GM21390 (cell line): ENCODE data around the gene MRPS18B.

ENCODE experiments used
- ATAC-seq: cut with Tn5 transposase; IDR thresholded peaks from one replicate; pipeline ENCODE4 v1.9.1; 2021; ENCODE audit not compliant: unreplicated experiment

Gene MRPS18B

DNA sequence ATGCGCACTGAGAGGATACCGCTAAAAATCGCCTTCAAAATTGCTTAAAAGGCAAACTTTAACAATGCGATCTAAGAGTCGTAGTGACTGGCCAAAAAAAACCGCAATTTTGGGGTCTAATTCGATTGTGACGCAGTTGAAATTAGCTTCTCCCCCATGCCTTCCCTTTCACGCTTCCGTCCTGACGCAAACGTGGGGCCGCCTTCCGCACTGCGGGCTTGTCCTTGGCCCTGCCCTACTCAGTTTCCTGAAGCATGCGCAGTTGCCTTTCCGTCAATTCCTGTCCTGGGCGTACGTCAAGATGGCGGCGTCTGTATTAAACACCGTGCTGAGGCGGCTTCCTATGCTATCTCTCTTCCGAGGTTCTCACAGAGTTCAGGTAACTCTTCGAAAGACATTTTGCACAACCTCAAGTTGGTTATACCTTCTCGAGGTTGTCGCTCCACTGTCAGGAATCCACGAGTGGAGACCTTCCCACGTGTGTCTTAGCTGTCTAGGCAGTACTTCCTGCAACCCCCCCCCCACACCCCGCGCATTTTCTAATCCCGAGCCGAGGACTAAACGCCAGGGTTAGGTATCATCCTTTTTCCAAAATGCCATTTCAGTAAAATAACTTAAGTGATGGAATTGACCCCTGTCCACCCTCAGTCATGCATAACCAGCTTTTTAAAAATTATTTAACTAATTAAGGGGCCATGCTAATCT, at the start of gene MRPS18B:
TSS of gene MRPS18B (plus strand) at position 276 of the 705 bp plus-strand sequence. CDS start at position 302, 26 bp downstream.
- ATAC-seq = peak; percentile 80

DNA sequence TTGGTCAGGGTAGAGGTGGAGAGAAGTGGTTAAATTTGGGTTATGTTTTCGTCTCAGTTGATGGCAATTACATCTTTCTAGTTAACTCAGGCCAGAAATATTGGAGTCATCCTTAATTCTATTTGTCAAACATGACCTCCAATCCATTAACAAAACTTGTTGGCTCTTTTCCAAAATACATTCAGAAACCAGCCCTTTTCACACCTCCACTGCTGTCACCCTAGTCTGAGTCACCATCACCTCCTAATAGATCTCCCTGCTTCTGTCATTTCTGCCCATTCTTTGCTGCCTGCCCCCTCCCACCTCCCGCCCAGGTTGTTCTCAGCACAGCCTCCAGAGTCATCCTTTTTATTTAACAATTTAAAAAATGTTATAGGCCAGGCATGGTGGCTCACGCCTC, 49.4 kb upstream of the MRPS18B start:
- ATAC-seq = no peak

DNA sequence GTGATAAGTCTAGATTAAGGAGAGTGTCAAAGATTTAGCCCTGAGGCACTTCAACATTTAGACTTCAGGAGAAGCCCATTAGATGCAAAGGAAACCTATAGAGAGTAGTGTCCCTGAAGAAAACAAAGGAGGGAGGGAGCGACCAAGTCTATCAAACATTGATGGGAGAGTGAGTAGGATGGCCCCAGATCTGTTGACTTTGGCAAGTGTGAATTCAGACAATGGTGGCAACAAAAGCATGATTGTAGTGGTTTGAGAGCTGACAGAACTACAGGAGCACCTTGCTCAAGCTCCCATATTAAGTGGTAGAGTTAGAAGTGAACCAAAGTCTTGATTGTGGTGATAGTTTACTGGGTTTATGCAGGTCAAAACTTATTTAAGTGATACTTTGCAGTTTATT, 47.4 kb upstream of the MRPS18B start:
- ATAC-seq = no peak

DNA sequence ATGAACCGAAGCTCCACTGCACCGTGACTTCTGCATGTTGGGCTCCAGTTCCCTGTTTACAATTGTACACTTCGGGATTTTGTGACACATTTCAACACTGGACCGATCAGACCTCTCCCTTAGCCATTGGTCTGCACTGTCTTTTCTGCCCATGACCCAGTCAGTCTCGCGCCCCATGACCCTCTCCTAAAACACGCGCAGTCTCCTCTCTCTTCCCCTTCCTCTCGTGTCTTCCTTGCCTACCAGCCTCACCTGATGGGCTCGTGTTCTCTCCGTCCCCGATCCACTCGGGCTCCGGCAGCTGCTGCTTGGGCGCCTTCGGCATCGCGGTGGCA, 46.9 kb upstream of the MRPS18B start:
- peak; percentile 15 for ATAC-seq

DNA sequence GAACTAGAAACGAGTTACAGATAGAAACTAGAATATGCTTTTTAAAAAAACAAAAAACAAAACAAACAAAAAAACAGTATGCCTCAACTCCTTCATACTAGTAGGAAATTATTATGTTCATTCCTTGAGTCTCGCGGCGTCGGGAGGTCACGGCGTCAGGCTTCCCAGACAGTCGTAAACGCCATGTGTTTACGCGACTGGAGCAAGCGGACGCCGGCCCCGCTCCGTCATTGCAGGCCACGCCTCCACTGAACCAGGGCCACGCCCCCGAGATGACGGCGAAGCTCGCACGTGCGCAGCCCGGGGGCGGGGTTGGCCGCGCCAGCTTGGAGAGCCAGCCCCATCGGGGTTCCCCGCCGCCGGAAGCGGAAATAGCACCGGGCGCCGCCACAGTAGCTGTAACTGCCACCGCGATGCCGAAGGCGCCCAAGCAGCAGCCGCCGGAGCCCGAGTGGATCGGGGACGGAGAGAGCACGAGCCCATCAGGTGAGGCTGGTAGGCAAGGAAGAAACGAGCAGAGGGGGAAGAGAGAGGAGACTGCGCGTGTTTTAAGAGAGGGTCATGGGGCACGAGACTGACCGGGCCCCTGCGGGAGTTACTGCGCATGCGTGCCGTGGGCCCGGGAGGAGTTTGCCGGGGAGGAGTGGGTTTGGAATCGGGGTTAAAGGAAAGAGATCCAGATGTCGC, 46.4 kb upstream of the MRPS18B start, which contains the start of gene ABCF1:
TSS of gene ABCF1 (plus strand) at position 368 of the 687 bp plus-strand sequence. CDS start at position 414, 46 bp downstream.
- ATAC-seq = peak; percentile 95

DNA sequence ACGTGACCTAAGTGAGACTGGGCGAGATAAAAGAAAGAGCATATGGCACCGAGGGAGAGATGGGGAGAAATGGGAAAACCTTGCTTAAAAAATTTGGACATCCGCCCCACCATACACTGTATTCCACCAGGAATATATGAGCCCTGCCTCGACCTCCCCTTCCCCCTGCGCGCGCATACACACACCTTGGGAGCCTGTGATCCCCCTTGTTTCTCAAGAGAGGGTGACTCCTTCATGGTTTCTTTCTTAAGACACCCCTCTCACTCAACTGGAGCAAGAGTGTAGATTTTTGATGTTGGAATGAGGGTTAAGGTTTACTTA, 45.9 kb upstream of the MRPS18B start:
- no peak for ATAC-seq

DNA sequence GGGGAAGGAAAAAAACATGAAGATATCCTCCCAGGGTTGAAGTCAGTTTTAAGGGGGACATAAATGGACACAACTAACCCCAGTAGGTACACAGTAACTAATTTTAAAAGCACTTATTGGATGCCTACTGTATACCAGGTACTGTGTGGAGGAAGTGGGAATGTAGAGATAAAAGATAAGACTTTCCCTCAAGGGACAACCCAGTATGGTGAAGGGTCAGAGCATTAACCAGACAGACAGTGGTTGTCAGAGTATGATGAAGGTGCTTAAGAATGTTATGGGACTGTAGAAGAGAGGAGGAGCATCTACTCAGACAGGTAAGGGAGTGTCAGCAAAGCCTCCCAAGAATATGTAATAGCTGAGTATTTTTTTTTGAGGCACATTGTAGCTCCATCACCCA, 45.5 kb upstream of the MRPS18B start:
- no peak for ATAC-seq

DNA sequence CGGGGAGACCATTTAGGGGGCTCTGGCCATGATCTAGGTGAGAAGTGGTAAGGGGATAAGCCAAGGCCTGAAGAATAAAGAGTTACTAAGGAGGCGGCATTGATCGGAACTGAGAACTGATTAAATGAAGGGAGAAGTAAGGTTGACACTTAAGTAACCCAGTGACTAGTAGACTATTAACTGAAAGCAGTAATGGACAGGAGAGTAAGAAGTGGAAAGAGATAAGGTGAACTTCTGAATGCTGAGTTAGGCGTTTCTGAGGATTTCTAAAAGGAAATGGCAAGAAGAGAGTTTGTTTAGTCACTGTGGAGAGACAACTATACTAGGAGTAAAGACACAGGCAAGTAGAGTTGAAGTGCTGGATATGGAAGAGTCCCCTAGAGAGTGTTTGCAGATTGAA, 44.5 kb upstream of the MRPS18B start:
- ATAC-seq = no peak

DNA sequence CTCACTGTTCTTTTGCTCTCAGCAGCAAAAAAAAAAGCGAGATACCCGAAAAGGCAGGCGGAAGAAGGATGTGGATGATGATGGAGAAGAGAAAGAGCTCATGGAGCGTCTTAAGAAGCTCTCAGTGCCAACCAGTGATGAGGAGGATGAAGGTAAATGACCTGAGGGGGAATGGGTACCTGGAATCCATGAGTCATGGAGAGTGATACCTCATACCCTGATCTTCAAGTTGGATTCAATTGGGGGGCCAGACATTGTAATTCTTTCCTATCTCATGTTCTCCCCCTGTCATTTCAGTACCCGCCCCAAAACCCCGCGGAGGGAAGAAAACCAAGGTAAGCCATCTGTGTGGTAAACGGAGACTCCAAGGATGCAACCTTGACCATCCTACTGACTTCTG, 39.6 kb upstream of the MRPS18B start:
- no peak for ATAC-seq

DNA sequence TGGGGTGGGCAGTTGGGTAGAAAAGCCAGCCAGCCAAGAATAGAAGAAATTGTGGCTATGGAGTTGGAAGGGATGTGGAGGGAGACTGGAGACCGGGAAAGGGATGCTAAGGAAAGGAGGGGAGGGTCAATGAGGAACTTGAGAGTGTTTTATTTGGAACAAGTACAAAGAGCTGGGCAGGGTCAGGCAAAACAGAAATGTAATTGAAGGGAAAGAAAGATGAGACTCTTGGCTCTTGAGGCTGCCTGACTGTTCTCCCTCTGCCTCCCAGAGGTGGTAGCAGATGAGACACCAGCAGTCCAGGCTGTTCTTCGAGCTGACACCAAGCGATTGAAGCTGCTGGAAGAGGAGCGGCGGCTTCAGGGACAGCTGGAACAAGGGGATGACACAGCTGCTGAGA, 33.7 kb upstream of the MRPS18B start:
- no peak for ATAC-seq

DNA sequence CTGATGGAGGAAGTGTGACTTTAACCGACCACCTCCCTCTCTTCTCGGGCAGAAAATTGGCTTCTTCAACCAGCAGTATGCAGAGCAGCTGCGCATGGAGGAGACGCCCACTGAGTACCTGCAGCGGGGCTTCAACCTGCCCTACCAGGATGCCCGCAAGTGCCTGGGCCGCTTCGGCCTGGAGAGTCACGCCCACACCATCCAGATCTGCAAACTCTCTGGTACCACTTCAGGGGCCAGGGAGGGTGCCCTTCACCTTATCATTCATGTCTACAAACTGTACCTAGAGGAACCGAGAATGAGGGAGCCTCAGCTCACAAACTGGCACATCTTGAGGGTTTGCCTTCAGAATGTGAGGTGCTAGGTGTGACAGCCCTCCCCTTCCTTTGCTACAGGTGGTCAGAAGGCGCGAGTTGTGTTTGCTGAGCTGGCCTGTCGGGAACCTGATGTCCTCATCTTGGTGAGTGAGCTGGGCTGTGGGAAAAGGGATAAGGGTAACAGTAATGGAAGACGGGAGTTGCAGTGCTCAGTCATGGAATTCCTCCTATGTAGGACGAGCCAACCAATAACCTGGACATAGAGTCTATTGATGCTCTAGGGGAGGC, 27.8 kb upstream of the MRPS18B start:
- no peak for ATAC-seq

DNA sequence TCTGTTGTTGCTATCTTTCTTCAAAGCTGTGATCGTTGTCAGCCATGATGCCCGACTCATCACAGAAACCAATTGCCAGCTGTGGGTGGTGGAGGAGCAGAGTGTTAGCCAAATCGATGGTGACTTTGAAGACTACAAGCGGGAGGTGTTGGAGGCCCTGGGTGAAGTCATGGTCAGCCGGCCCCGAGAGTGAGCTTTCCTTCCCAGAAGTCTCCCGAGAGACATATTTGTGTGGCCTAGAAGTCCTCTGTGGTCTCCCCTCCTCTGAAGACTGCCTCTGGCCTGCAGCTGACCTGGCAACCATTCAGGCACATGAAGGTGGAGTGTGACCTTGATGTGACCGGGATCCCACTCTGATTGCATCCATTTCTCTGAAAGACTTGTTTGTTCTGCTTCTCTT, 27.1 kb upstream of the MRPS18B start:
- ATAC-seq = no peak

DNA sequence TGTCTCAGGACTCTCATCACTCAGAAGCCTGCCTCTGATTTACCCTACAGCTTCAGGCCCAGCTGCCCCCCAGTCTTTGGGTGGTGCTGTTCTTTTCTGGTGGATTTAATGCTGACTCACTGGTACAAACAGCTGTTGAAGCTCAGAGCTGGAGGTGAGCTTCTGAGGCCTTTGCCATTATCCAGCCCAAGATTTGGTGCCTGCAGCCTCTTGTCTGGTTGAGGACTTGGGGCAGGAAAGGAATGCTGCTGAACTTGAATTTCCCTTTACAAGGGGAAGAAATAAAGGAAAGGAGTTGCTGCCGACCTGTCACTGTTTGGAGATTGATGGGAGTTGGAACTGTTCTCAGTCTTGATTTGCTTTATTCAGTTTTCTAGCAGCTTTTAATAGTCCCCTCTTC, 26.6 kb upstream of the MRPS18B start:
- ATAC-seq = no peak

DNA sequence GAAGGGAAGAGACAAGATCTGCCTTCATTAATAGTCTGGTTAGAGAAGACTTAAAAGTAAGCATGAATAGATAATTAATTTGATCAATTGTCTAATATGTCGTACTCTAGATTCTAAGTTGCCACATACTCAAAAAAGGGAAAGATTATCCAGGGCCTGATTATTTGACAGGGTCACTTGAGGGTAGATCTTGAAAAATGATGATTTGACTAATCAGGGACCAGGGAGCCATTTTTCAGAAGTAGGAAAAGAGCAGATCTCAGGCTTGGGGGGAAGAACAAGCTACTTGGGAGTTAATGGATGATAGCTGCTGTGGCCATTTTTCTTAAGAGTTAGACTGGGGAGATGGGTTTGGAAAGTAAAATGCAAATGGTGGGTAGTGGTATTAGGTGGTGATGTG, 25.4 kb upstream of the MRPS18B start:
- ATAC-seq = no peak

DNA sequence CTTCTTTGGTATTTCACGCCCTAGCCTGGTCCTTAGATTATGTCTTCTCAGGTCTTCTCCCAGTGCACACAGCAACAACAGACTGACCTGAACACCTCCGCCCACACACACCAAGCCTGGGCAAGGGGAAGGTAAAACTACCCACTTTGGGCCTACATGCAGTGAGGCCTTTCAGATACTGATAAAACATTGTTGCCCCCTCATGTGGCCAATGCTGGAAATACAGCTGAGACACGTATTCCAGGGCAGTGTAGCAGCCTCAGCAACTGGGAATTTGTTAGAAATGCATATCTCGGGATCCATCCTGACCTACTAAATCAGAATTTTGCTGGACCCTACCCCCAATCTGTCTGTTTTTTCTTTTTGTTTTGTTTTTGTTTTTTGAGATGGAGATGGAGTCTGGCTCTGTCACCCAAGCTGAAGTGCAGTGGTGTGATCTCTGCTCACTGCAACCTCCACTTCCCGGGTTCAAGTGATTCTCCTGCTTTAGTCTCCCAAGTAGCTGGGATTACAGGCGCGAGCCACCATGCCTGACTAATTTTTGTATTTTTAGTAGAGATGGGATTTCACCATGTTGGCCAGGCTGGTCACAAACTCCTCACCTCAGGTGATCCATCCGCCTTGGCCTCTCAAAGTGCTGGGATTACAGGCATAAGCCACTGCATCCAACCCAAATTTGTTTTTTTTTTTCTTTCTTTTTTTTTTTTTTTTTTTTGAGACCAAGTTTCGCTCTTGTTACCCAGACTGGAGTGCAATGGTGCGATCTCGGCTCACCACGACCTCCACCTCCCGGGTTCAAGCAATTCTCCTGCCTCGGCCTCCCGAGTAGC, 20.1 kb upstream of the MRPS18B start:
- peak; percentile 65 for ATAC-seq

DNA sequence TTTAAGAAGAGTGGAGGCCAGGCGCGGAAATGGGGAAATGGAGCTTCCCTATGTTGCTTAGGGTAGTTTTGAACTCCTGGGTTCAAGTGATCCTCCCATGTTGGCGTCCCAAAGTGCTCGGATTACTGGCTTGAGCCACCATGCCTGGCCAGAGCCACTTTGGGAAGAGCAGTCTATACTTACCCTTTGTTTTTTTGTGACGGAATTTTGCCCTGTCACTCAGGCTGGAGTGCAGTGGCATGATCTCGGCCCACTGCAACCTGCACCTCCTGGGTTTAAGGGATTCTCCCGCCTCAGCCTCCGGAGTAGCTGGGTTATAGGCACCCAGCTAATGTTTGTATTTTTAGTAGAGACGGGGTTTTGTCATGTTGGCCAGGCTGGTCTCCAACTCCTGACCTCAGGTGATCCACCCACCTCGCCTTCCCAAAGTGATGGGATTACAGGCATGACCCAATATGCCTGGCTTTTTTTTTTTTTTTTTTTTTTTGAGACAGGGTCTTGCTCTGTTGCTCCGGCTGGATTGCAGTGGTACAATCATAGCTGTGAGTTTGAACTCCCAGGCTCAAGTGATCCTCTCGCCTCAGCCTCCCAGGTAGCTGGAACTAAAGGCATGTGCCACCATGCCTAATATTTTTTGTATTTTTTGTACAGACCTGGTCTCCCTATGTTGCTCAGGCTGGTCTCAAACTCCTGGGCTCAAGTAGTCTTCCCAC, 18.6 kb upstream of the MRPS18B start:
- ATAC-seq = no peak

DNA sequence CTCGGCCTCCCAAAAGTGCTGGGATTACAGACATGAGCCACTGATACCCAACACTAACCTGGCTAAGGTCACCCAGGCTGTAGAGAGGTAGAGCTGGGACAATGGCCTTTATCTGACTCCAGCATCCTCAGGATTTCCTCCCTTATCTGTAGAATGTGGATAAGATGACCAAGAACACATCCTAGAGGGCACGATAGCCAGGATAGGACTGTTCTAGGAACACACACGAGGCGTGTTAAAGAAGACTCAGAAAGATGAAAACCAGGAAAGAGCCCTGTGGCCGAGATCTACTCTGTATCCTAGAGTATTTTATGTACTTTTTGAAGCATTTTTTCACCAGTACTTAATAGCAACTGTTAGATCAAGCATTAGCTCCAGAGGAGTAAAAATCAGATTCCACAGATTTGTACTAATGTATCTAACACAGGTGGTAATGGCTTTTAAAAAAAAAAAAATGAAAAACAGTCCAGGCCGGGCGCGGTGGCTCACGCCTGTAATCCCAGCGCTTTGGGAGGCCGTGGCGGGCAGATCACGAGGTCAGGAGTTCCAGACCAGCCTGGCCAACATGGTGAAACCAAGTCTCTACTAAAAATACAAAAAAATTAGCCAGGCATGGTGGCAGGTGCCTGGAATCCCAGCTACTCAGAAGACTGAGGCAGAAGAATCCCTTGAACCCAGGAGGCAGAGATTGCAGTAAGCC, 17.9 kb upstream of the MRPS18B start:
- ATAC-seq = no peak

DNA sequence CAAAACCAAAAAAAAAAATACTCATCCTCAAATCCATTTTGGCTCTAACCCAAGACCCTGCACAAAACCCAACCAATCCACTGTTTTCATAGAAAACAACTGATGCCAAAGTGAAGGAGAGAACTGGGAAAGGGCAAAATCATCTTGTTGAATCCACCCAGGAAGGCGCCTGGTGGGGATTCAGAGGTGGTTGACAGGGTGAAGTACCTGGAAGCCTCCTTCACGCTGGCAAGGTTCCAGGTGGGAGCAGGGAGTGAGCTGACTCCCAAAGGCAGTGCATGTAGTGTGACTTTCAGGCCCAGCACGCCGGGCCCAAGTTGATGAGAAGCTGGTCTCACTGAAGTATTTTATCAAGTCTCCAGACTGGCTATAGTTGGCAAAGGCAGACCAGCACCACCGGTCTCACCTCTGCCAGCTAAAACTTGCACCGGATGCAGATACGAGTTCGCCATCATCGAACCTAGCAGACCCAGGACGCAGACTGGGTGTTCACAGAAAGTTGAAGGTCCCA, 17.1 kb upstream of the MRPS18B start:
- no peak for ATAC-seq

DNA sequence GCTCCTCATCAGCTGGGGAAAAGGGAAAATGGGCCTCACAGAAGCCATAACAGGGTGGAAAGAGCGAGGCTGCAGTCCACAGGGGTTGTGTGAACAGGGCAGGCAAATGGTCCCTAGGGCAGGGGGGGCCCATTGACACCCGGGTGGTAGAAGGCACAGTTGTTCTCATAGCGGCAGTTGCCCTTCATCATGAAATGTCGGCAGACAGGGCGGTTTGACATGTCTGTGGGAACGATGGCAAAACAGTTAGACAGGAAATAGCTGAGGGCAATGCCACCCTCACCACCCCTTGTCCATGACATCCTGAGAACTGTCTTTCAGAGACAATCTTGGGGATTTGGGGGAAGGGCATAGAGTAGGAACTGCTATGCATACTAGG, 16.2 kb upstream of the MRPS18B start:
- no peak for ATAC-seq
